HG02981 (cell line): ENCODE data around the gene RPP25L.

Source experiments
- ATAC-seq: cut with Tn5 transposase; IDR thresholded peaks from one replicate; pipeline ENCODE4 v1.9.1; 2021; ENCODE audit warnings: mild to moderate bottlenecking, moderate library complexity; ENCODE audit not compliant: unreplicated experiment

Gene RPP25L

GRCh38 chr9:34571481-34571810, 40.5 kb downstream of the RPP25L start:
- no peak for ATAC-seq

- ATAC-seq: no peak
These were observed 41.0 kb downstream of the RPP25L start for GRCh38 chr9:34570809-34571480.

GRCh38 chr9:34570376-34570775, 41.5 kb downstream of the RPP25L start:
- ATAC-seq: no peak

- ATAC-seq: no peak
These were observed 43.1 kb downstream of the RPP25L start for GRCh38 chr9:34568774-34569173.

- ATAC-seq: no peak
These were observed 43.8 kb downstream of the RPP25L start for GRCh38 chr9:34568133-34568532.

- no peak for ATAC-seq
These were observed 44.9 kb downstream of the RPP25L start for GRCh38 chr9:34566972-34567371.

- no peak for ATAC-seq
These were observed 45.6 kb downstream of the RPP25L start for GRCh38 chr9:34566322-34566721.

- ATAC-seq: no peak
These were observed 46.0 kb downstream of the RPP25L start for GRCh38 chr9:34565856-34566255.

GRCh38 chr9:34564617-34565016, 47.3 kb downstream of the RPP25L start:
- no peak for ATAC-seq

GRCh38 chr9:34563262-34563661, 48.6 kb downstream of the RPP25L start:
- no peak for ATAC-seq

GRCh38 chr9:34562135-34562745, 49.7 kb downstream of the RPP25L start:
- ATAC-seq: no peak

- no peak for ATAC-seq
These were observed 51.2 kb downstream of the RPP25L start for GRCh38 chr9:34560599-34561214.
